IgD-negative memory B cell (primary cell): ENCODE data around the gene GPR173. TPM values are rescaled to one million over a fixed set of nuclear protein-coding genes. Genes with fewer than 3 reads are reported as not detected.

Source experiments
- H3K27ac Mint-ChIP-seq, 3 donors: one replicate each; pipeline ENCODE4 v1.8.0; 2020 to 2022; ENCODE audit warnings: mild to moderate bottlenecking in 3 of 3, mixed read lengths in 3 of 3, moderate library complexity in 1 of 3
- H3K27me3 Mint-ChIP-seq: one replicate; pipeline ENCODE4 v1.8.0; 2021; ENCODE audit warnings: mixed read lengths
- H3K36me3 Mint-ChIP-seq: one replicate; pipeline ENCODE4 v1.8.0; 2020; ENCODE audit warnings: mild to moderate bottlenecking, mixed read lengths
- H3K4me1 Mint-ChIP-seq, 3 donors: one replicate each; pipeline ENCODE4 v1.8.0; 2020 to 2022; ENCODE audit warnings: mixed read lengths in 3 of 3, mild to moderate bottlenecking in 1 of 3
- H3K4me3 Mint-ChIP-seq, 4 donors: one replicate each; pipeline ENCODE4 v1.8.0; 2020 to 2022; ENCODE audit warnings: mild to moderate bottlenecking in 4 of 4, mixed read lengths in 4 of 4, moderate library complexity in 3 of 4
- H3K9me3 Mint-ChIP-seq, 3 donors: one replicate each; pipeline ENCODE4 v1.8.0; 2020 to 2021; ENCODE audit warnings: mixed read lengths in 3 of 3, mild to moderate bottlenecking in 1 of 3
- polyA plus RNA-seq: library from polyadenylated mRNA; unstranded; fragments of 300-500 nt; fragmentation: Illumina TruSeq; gene quantifications from one replicate; pipeline ENCODE4 v1.2.3, GENCODE V29; 2021

Gene GPR173, protein sequence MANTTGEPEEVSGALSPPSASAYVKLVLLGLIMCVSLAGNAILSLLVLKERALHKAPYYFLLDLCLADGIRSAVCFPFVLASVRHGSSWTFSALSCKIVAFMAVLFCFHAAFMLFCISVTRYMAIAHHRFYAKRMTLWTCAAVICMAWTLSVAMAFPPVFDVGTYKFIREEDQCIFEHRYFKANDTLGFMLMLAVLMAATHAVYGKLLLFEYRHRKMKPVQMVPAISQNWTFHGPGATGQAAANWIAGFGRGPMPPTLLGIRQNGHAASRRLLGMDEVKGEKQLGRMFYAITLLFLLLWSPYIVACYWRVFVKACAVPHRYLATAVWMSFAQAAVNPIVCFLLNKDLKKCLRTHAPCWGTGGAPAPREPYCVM
- polyA plus RNA-seq = not detected

DNA sequence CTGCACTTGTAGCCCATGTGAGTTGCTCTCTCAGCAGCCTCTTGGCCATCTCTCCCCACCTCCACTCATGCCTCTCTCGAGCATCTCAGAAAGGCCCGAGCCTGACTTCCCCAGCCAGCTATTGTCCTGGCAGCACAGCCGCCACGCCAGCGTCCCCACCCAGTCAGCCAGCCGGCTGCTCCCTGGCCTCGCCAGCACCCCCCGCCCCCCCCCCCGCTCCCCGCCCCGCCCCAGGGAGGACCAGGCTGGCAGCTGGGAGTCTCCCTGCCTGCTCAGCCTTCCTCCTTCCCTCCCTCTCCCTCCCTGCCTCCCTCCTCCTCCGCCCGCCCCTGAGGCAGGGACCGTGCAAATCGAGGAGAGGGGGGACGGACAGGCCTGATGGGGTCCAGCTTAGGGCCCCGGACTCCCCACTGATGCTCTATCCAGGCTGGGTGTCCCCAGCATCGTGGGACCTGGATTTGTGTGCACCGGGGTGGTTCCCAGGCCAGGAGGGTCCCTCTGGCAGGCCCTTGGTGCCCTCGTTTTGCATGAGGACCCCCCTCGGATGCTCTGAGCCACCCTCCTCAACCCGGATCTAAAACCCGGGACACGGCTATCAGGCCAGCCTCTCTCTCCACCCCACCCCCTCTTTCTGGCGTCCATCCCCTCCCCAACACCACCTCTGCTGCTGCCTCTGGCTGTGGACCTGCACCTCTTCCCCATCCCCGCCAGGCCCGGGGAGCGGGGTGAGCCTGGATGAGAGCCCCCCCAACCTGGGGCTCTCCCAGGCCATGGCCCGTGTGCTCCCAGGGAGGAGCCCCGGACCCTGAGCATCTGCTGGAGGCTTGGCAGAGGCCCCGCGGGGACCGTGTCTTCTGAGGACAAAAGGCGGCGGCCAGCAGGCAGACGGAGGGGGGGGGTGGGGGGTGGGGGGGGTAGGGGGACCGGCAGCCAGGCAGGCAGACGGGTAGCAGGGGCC lies at the start of gene GPR173:
TSS of gene GPR173 (plus strand) at position 621 of the 958 bp plus-strand sequence. CDS start 27,833 bp downstream, outside the sequence.
- Mint-ChIP-seq H3K27ac (no peak within 1 kb of the TSS), H3K27me3 (peaks cover 8% of the 10 kb centered on the region), H3K4me3 (peak within 1 kb of the TSS in 1 of 4 donors; percentile 58), H3K9me3 (no peaks in the 10 kb centered on the region), H3K36me3 (no peaks in the 10 kb centered on the region), H3K4me1 (no peaks in the 10 kb centered on the region)

DNA sequence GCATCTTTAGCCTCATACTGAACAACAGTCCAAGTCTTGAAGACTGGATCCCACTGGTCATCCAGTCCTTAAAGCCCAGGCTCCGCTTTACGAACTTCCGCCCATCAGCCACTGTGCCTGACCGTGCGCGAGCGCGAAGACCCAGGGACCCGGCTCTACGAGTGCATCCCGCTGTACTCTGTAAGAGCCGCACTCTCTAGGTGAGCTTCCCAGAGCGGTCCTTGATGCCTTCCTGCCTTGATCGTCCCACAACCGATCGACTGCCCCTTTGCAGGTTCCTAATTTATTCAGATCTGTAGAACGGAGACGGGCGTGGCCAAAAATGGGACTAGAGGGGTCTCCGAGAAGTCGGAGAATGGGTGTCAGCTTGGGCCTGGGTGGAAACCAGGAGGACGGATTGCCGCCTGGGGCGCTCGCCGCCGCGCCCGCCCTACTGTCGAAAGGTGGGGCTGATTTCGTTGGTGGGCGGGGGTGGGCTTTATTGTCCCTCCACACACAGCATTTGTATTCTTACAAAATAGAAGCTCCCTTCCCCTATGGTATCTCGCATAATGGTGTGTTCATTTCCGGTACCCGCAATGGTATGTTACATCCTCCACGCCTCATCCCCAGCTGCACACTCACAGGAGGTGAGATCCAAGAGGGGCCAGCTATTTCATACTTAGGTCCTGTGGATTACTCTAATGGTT lies 48.0 kb upstream of the GPR173 start:
- Mint-ChIP-seq H3K27me3 (peaks cover 6% of the 10 kb centered on the region), H3K4me1 (peaks cover 3 to 5% (median 4%) of the 10 kb centered on the region in 3 donors), H3K9me3 (no peaks in the 10 kb centered on the region), H3K36me3 (no peaks in the 10 kb centered on the region), H3K27ac (no peak overlapping the region), H3K4me3 (peak overlapping the region; percentile 28 to 84 (median 64))

DNA sequence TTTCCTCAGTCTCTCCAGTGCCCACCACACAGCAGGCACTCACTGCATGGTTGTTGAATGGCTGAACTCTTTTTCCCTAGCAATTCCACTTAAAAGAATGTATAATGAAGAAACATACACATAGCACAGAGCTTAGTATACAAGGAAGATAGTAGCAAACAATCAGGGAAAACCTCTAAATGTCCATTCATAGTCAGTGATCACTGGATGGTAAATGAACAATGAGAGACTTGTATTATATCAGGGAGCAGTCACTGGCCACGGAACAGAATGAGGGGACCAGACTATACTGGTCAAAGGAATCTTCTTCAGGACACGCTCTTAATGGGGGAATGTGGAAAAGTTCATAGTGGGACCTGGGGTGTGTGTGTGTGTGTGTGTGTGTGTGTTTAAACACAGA lies 46.6 kb upstream of the GPR173 start:
- Mint-ChIP-seq H3K4me3 (no peak overlapping the region), H3K27ac (no peak overlapping the region), H3K9me3 (no peaks in the 10 kb centered on the region), H3K4me1 (peaks cover 0 to 1% (median 1%) of the 10 kb centered on the region in 3 donors), H3K36me3 (no peaks in the 10 kb centered on the region), H3K27me3 (peaks cover 6% of the 10 kb centered on the region)

DNA sequence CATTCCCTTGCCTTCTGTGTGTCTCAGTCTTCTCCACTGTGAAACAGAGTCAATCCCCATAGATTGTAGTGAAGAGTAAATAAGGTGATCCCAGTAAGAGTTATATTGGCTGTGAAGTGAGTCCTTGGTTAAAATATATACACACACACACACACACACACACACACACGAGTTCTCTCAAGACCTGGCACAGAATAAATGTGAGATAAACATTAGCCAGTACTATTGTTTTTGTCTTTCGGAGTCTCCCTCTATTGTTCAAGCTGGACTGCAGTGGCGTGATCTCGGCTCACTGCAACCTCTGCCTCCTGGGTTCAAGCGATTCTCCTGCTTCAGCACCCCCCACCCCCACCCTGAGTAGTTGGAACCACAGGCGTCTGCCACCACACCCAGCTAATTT lies 45.5 kb upstream of the GPR173 start:
- Mint-ChIP-seq H3K27me3 (peaks cover 6% of the 10 kb centered on the region), H3K27ac (no peak overlapping the region), H3K4me1 (peaks cover 0 to 1% (median 1%) of the 10 kb centered on the region in 3 donors), H3K4me3 (no peak overlapping the region), H3K36me3 (no peaks in the 10 kb centered on the region), H3K9me3 (no peaks in the 10 kb centered on the region)

DNA sequence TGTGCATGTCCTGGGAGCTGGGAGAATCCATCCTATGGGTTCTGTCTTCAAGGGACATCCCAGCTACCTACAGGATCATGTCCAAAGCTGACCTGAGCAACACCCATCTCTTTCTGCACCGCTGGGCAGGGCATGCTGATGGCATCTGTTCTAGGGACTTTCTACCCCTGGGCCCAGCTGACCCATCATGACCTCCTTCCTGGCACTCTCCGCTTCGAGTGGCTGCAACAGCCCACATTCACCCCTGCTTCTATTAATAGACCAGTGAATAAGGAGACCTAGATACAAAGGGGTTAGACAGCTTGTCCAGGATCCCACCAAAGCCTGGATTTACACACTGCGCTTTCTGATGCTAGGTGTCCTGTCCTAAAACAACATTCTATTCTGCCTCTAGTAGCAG lies 44.6 kb upstream of the GPR173 start:
- Mint-ChIP-seq H3K9me3 (peaks cover 0 to 4% (median 0%) of the 10 kb centered on the region in 3 donors), H3K4me3 (no peak overlapping the region), H3K27ac (no peak overlapping the region), H3K4me1 (peaks cover 0 to 1% (median 1%) of the 10 kb centered on the region in 3 donors), H3K36me3 (no peaks in the 10 kb centered on the region), H3K27me3 (peaks cover 8% of the 10 kb centered on the region)

DNA sequence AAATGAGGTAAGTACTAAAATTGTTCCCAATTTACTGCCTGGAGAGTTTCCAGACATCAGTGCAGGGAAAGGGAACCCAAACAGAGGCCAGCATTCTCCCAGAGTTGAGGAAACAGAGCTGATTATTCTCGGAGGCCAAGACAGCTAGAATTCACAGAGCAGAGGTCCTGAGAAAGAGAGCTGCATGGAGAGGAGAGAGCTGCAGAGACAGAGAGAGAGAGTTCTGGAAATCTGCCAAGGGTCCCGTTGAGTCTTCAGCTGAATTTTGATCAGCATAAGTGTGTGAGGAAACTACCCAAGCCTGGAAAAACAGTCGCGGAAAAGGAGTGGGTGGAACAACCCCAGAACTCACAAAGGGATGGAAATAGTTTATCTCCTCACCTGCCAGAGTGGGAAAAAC lies 43.8 kb upstream of the GPR173 start:
- Mint-ChIP-seq H3K4me3 (no peak overlapping the region), H3K36me3 (no peaks in the 10 kb centered on the region), H3K9me3 (peaks cover 0 to 4% (median 0%) of the 10 kb centered on the region in 3 donors), H3K27me3 (peaks cover 8% of the 10 kb centered on the region), H3K4me1 (peaks cover 0 to 1% (median 1%) of the 10 kb centered on the region in 3 donors), H3K27ac (no peak overlapping the region)

DNA sequence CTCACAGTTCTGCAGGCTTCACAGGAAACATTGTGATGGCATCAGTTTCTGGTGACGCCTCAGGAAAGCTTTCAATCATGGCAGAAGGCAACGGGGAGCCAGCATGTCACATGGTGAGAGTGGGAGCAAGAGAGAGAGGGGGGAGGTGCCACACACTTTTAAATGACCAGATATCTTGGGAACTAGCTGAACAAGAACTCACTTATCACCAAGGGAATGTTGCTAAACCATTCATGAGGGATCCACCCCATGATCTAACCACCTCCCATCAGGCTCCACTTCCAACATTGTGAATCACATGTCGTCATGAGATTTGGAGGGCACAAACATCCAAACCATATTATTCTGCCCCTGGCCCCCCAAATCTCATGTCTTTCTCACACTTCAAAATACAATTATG lies 43.3 kb upstream of the GPR173 start:
- Mint-ChIP-seq H3K27me3 (peaks cover 8% of the 10 kb centered on the region), H3K4me3 (no peak overlapping the region), H3K4me1 (peaks cover 0 to 1% (median 1%) of the 10 kb centered on the region in 3 donors), H3K27ac (no peak overlapping the region), H3K9me3 (peaks cover 0 to 4% (median 0%) of the 10 kb centered on the region in 3 donors), H3K36me3 (no peaks in the 10 kb centered on the region)

DNA sequence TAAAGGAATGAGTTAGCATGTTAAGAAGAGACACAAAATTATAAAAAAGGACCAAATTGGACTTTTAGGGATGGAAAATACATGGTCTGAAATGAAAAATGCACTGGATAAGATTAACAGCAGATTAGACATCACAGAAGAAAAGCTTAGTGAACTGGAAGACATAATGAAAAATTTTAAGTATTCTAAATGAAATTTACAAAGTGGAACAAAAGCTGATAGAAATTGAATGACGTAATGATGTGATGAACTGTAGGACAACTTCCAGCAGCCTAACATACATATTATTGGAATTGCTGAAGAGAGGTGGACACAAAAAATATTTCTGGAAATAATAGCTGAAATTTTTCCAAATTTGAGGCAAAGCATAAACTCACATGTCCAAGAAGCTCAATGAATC lies 39.6 kb upstream of the GPR173 start:
- H3K4me3 Mint-ChIP-seq = no peak overlapping the region
- peaks cover 8% of the 10 kb centered on the region for H3K27me3 Mint-ChIP-seq
- H3K9me3 Mint-ChIP-seq = peaks cover 0 to 4% (median 2%) of the 10 kb centered on the region in 3 donors
- H3K4me1 Mint-ChIP-seq = no peaks in the 10 kb centered on the region
- H3K27ac Mint-ChIP-seq = no peak overlapping the region
- H3K36me3 Mint-ChIP-seq = no peaks in the 10 kb centered on the region

DNA sequence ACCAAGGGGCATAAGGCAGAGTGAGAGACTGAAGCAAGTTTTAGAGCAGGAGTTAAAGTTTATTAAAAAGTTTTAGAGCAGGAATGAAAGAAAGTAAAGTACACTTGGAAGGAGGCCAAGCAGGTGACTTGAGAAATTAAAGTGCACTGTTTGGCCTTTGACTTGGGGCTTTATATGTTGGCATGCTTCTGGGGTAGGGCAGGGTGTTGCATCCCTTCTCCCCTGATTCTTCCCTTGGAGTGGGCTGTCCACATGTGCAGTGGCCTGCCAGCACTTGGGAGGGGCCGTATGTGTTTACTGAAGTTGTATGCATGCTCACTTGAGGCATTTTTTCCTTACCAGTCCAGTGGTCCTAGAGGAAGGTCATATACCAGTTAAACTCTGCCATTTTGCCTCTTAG lies 35.3 kb upstream of the GPR173 start:
- H3K36me3 Mint-ChIP-seq = no peaks in the 10 kb centered on the region
- peak overlapping the region in 1 of 3 donors; percentile 56 for H3K27ac Mint-ChIP-seq
- H3K9me3 Mint-ChIP-seq = peaks cover 0 to 4% (median 2%) of the 10 kb centered on the region in 3 donors
- H3K4me1 Mint-ChIP-seq = no peaks in the 10 kb centered on the region
- H3K4me3 Mint-ChIP-seq = no peak overlapping the region
- peaks cover 5% of the 10 kb centered on the region for H3K27me3 Mint-ChIP-seq

DNA sequence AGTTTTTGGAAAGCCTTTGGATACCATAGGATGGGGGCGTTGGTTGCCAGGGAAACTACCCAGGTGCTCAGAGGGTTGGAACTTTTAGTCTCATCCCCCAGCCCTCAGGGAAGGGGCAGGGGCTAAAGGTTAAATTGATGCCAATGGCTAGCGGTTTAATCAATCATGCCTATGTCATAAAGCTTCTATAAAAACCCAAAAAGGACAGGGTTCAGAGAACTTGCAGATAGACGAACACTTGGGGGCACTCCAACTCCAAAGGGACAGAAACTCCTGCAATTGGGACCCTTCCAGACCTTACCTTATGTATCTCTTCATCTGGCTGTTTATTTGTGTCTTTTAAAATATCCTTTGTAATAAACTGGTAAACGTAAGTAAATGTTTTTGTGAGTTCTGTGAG lies 30.0 kb upstream of the GPR173 start:
- Mint-ChIP-seq H3K4me3 (no peak overlapping the region), H3K27ac (no peak overlapping the region), H3K36me3 (no peaks in the 10 kb centered on the region), H3K9me3 (no peaks in the 10 kb centered on the region), H3K27me3 (peaks cover 3% of the 10 kb centered on the region), H3K4me1 (no peaks in the 10 kb centered on the region)

DNA sequence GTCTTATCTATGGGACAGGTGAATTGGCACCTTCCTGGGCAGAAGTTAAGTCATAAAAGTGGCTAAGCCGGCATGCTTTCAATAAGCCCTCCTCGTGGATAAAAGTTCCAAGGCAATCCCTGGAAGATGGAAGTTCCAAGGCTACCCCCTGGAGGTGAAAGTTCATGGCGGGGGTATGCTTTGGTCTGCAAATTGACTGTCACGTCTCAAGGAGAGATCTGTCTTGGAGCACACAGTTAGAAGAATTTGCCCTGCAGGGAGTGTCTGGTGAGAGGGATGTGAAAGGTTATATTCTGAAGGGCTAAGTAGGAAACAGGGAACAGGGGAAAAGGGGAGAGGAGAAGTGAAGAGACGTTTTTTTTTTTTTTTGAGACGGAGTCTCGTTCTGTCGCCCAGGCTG lies 26.2 kb upstream of the GPR173 start:
- H3K27ac Mint-ChIP-seq = no peak overlapping the region

DNA sequence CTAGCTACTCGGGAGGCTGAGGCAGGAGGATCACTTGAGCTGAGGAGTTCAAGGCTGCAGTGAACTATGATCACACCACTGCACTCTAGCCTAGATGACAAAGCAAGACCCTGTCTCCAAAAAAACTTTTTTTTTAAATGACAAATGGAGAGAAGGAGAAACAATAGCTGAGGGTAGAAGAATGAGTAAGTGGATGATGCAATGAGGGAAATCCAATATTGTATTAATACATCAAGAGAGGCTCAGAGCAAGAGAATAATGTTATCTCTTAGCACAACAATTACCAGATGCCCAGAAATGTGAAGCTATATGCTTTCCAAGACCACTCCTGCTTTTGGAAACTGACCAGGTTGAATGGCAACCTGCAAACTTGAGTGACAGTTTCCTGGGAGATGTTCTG lies 19.9 kb upstream of the GPR173 start:
- peaks cover 1% of the 10 kb centered on the region for H3K36me3 Mint-ChIP-seq
- no peaks in the 10 kb centered on the region for H3K4me1 Mint-ChIP-seq
- H3K27me3 Mint-ChIP-seq = peaks cover 2% of the 10 kb centered on the region
- no peaks in the 10 kb centered on the region for H3K9me3 Mint-ChIP-seq
- H3K27ac Mint-ChIP-seq = no peak overlapping the region
- no peak overlapping the region for H3K4me3 Mint-ChIP-seq

More for the DNA sequence above, 26.2 kb upstream of the GPR173 start:
- Mint-ChIP-seq H3K4me3 (no peak overlapping the region), H3K4me1 (no peaks in the 10 kb centered on the region), H3K27me3 (peaks cover 1% of the 10 kb centered on the region), H3K36me3 (peaks cover 1% of the 10 kb centered on the region), H3K9me3 (no peaks in the 10 kb centered on the region)

DNA sequence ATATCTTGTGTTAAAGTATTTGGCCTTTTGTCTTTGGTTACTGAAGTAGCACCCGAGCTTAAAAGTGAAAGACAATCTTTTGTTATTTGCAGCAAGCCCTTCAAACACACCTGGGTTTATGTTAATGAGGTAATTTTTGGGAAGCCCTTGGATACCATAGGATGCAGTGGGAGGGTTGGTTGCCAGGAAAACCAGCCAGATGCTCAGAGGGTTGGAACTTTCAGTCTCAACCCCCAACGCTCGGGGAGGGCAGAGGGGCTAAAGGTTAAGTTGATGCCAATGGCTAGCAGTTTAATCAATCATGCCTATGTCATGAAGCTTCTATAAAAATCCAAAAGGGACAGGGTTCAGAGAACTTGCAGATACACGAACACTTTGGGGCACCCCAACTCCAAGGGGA lies 17.2 kb upstream of the GPR173 start:
- H3K27ac Mint-ChIP-seq = no peak overlapping the region
- H3K36me3 Mint-ChIP-seq = peaks cover 1% of the 10 kb centered on the region
- H3K4me3 Mint-ChIP-seq = no peak overlapping the region
- H3K27me3 Mint-ChIP-seq = peaks cover 6% of the 10 kb centered on the region
- no peaks in the 10 kb centered on the region for H3K4me1 Mint-ChIP-seq
- H3K9me3 Mint-ChIP-seq = no peaks in the 10 kb centered on the region

DNA sequence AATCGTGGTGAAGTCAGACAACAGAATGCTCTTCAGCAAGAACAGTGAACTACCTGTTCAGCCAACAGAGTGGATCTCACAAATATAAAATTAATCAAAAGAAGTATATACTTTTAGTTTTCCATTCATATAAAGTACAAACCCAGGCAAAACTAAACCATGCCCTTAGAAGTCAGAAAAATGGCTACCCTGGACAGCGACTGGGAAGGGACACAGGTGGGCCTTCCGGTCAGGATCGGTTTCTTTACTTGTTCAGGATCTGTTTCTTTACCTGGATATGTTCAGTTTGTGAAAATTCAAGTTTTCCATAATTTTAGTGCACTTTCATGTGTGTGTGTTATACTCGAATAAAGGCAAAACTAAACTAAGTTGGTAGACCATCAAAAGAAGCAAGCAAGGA lies 12.4 kb upstream of the GPR173 start:
- Mint-ChIP-seq H3K27ac (no peak overlapping the region), H3K4me1 (no peaks in the 10 kb centered on the region), H3K4me3 (no peak overlapping the region), H3K27me3 (peaks cover 9% of the 10 kb centered on the region), H3K9me3 (no peaks in the 10 kb centered on the region), H3K36me3 (peaks cover 1% of the 10 kb centered on the region)

DNA sequence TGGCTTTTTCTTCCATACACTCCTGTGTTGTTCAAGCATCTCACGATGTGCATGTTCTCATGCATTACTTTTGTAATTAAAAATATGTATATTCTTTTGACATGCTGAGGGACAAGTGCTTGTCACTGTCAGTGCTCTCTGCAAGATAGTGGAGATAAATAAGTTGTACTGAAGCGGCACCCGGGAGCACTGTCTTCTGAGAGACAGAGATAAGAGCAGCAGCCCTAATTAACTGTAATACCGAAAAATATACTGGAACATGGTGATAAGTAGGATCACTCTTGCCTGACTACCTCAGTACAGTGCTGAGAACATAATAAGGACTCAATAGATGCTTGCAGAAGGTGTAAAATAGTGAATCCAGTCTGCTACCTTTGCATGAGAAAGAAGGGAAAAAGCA lies 9.4 kb upstream of the GPR173 start:
- no peak overlapping the region for H3K27ac Mint-ChIP-seq
- peaks cover 1% of the 10 kb centered on the region for H3K36me3 Mint-ChIP-seq
- H3K9me3 Mint-ChIP-seq = no peaks in the 10 kb centered on the region
- H3K27me3 Mint-ChIP-seq = peaks cover 10% of the 10 kb centered on the region
- H3K4me1 Mint-ChIP-seq = no peaks in the 10 kb centered on the region
- H3K4me3 Mint-ChIP-seq = no peak overlapping the region
